GM21526 (cell line): ENCODE results near the gene TERC.
A peak's percentile ranks its signal among the peaks of the same experiment; 100 is the strongest.
"Not testable (repeated sequence)": the region's sequence is repeated elsewhere in the genome, so short reads cannot be mapped to it uniquely, and the experiment has no call there.

Experiments used
- ATAC-seq: cut with Tn5 transposase; IDR thresholded peaks from one replicate; pipeline ENCODE4 v1.9.1; 2021; ENCODE audit warnings: moderate library complexity; ENCODE audit not compliant: unreplicated experiment, low FRiP score

TERC gene

GRCh38 chr3:169772305-169772896 lies 7.5 kb upstream of the TERC start:
- ATAC-seq: peak; percentile 20

GRCh38 chr3:169771497-169772304 lies 6.8 kb upstream of the TERC start:
- no peak for ATAC-seq

- ATAC-seq: peak; percentile 24
These were observed 4.7 kb upstream of the TERC start, which contains the start of gene ACTRT3 for GRCh38 chr3:169769287-169770181. Gene ACTRT3 (minus strand): TSS chr3:169769561. CDS start chr3:169769520, 41 bp downstream.

GRCh38 chr3:169764312-169764881 lies 463 bp downstream of the TERC start:
- peak; percentile 42 for ATAC-seq

GRCh38 chr3:169760479-169760878 lies 4.4 kb downstream of the TERC start:
- ATAC-seq: no peak

GRCh38 chr3:169759256-169759655 lies 5.6 kb downstream of the TERC start:
- peak; percentile 38 for ATAC-seq

GRCh38 chr3:169758359-169758994 lies 6.4 kb downstream of the TERC start:
- no peak for ATAC-seq

- ATAC-seq: no peak
These were observed 9.4 kb downstream of the TERC start for GRCh38 chr3:169755488-169755887.

GRCh38 chr3:169754711-169755110 lies 10.1 kb downstream of the TERC start:
- ATAC-seq: no peak

- ATAC-seq: no peak
These were observed 13.0 kb downstream of the TERC start for GRCh38 chr3:169751875-169752274.

- no peak for ATAC-seq
These were observed 14.2 kb downstream of the TERC start for GRCh38 chr3:169750665-169751064.

- no peak for ATAC-seq
These were observed 16.2 kb downstream of the TERC start for GRCh38 chr3:169748670-169749069.

GRCh38 chr3:169746924-169747323 lies 17.9 kb downstream of the TERC start:
- ATAC-seq: no peak

- no peak for ATAC-seq
These were observed 20.4 kb downstream of the TERC start for GRCh38 chr3:169744366-169745054.

- no peak for ATAC-seq
These were observed 25.8 kb downstream of the TERC start for GRCh38 chr3:169739067-169739466.

- ATAC-seq: not testable (repeated sequence)
These were observed 33.0 kb downstream of the TERC start for GRCh38 chr3:169731857-169732256.

- ATAC-seq: no peak
These were observed 42.1 kb downstream of the TERC start for GRCh38 chr3:169722724-169723123.

- ATAC-seq: not testable (repeated sequence)
These were observed 46.4 kb downstream of the TERC start for GRCh38 chr3:169718415-169718814.
